Thyroid gland (tissue), 4 donors: ENCODE measurements around the gene TRMU.

Source experiments
- POLR2A ChIP-seq, 2 donors: fragments of 450-650 bp; IDR thresholded peaks; one replicate each; pipeline ENCODE4 v1.6.1; 2017; ENCODE audit warnings: antibody characterized with exemption in 2 of 2, mild to moderate bottlenecking in 2 of 2, moderate library complexity in 1 of 2
- TF ChIP-seq, protein P1 (sequence below), 6 experiments: fragments of 200-600 bp in 3 of 6; fragments of 450-650 bp in 3 of 6; sonication (generic) in 3 of 6; IDR thresholded peaks; one replicate each; pipeline ENCODE4 v1.5.1; 2016 to 2019; ENCODE audit warnings: antibody characterized with exemption in 6 of 6, mild to moderate bottlenecking in 2 of 6, inconsistent platforms in 1 of 6, moderate library complexity in 1 of 6

DNA sequence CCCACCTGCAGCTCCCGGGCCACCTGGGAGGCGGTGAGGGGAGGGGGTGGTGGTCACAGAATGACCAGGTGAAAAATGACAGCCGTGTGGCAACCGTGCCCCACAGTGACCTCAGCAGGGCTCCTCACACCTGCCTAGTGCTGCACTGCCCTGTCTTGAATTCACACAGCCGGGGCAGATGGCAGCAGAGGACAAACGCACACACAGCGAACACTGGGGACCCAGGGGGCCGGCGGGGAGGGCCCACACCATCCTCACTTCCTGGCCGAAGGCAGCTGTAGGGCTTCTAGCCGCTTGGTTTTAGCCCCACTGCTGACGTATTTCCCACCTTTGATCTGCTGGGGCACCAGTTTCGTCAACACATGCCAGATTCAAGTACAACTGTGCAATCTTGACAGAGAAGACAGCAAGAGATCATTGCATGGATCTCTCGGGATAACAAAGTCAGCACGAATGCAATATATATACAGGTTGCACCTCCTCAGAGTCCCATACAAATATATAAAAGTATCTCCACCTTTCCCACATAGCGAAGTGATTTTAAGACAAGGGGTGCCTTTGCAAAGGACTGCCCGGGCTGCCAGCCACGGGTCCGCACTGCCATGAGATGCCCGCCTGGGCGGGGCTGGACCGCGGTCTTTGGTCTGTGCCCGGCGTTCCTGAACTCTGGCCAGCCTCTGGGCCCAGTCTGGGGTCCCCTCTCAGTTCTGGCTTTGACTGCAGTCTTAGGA lies 26.9 kb downstream of the TRMU start:
- TF ChIP-seq, protein P1, sequence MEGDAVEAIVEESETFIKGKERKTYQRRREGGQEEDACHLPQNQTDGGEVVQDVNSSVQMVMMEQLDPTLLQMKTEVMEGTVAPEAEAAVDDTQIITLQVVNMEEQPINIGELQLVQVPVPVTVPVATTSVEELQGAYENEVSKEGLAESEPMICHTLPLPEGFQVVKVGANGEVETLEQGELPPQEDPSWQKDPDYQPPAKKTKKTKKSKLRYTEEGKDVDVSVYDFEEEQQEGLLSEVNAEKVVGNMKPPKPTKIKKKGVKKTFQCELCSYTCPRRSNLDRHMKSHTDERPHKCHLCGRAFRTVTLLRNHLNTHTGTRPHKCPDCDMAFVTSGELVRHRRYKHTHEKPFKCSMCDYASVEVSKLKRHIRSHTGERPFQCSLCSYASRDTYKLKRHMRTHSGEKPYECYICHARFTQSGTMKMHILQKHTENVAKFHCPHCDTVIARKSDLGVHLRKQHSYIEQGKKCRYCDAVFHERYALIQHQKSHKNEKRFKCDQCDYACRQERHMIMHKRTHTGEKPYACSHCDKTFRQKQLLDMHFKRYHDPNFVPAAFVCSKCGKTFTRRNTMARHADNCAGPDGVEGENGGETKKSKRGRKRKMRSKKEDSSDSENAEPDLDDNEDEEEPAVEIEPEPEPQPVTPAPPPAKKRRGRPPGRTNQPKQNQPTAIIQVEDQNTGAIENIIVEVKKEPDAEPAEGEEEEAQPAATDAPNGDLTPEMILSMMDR (IDR thresholded peaks at IDR 0.05) = no peak
- no peak for TF ChIP-seq POLR2A (IDR thresholded peaks at IDR 0.05)
